ENCODE data around the gene IMPG2.

GRCh38 chr3:101281521-101282030, 38.8 kb downstream of the IMPG2 start:
- TF ChIP-seq SETDB1 (IDR thresholded peaks at IDR 0.05; ENCODE audit: insufficient read length, low read length): no peak
- TF ChIP-seq ZNF501 (tag by site-specific recombination; IDR thresholded peaks at IDR 0.05): no peak
- no peak for TF ChIP-seq ZNF274 (IDR thresholded peaks at IDR 0.05; ENCODE audit: low read length)
- no peak for TF ChIP-seq ZNF274 (tag by site-specific recombination; IDR thresholded peaks at IDR 0.05; ENCODE audit: borderline replicate concordance)
- TF ChIP-seq ZBTB21 (tag by site-specific recombination; IDR thresholded peaks at IDR 0.05): no peak
- TF ChIP-seq ZNF354C (tag by site-specific recombination; IDR thresholded peaks at IDR 0.05; ENCODE audit: borderline replicate concordance, low read depth): no peak
- no peak for TF ChIP-seq YY1 (tag by site-specific recombination; IDR thresholded peaks at IDR 0.05)
- TF ChIP-seq ZBTB48 (tag by site-specific recombination; IDR thresholded peaks at IDR 0.05): no peak
- no peak for TF ChIP-seq ZNF2 (tag by site-specific recombination; IDR thresholded peaks at IDR 0.05)
- TF ChIP-seq REST (tag by site-specific recombination; IDR thresholded peaks at IDR 0.05): no peak
- TF ChIP-seq ZNF138 (tag by site-specific recombination; IDR thresholded peaks at IDR 0.05; ENCODE audit: borderline replicate concordance): no peak

Measured in HEK293 (cell line).